Spleen (tissue), 7 donors: Measurements from ENCODE around the gene NMT2.

Source experiments
- CTCF ChIP-seq, 11 experiments: fragments of 200-600 bp in 7 of 11; fragments of 450-650 bp in 4 of 11; sonication (generic) in 4 of 11; IDR thresholded peaks in 8 of 11; conservative IDR thresholded peaks in 3 of 11; 1 replicate in 7 of 11; 2 replicates in 4 of 11; pipeline versions ENCODE4 v1.4.0 to v1.8.0; 2016 to 2021; ENCODE audit warnings: antibody characterized with exemption in 11 of 11, inconsistent platforms in 4 of 11, mild to moderate bottlenecking in 1 of 11
- POLR2A ChIP-seq, 3 donors: fragments of 450-650 bp; IDR thresholded peaks; one replicate each; pipeline ENCODE4 v1.5.1; 2017; ENCODE audit warnings: antibody characterized with exemption in 3 of 3, mild to moderate bottlenecking in 1 of 3
- POLR2AphosphoS5 ChIP-seq, 3 donors: sonication (generic); formaldehyde crosslinking; IDR thresholded peaks; one replicate each; pipeline ENCODE4 v1.5.1; 2017; ENCODE audit warnings: antibody characterized with exemption in 3 of 3
- donor health status: DM: no; HTN: no; CAD: no; lungs with moderate emphysema.
- donor health status: DM: no; HTN: no; CAD: no.
- donor health status: DM: no; HTN: no; CAD: no.

- TF ChIP-seq CTCF (IDR thresholded peaks at IDR 0.05 in 8 of 11, conservative IDR thresholded peaks at IDR 0.05 in 3 of 11): no peak
- no peak for TF ChIP-seq POLR2A (IDR thresholded peaks at IDR 0.05)
- TF ChIP-seq POLR2AphosphoS5 (IDR thresholded peaks at IDR 0.05): no peak
Measured at GRCh38 chr10:15166325-15166724, 2.2 kb downstream of the NMT2 start.
